ENCODE data around the gene EME2. TPM values are rescaled to one million over a fixed set of nuclear protein-coding genes. Genes with fewer than 3 reads are reported as not detected.

Gene EME2
- total RNA-seq, 1 donor from 2014 or later = 6.8 TPM

DNA sequence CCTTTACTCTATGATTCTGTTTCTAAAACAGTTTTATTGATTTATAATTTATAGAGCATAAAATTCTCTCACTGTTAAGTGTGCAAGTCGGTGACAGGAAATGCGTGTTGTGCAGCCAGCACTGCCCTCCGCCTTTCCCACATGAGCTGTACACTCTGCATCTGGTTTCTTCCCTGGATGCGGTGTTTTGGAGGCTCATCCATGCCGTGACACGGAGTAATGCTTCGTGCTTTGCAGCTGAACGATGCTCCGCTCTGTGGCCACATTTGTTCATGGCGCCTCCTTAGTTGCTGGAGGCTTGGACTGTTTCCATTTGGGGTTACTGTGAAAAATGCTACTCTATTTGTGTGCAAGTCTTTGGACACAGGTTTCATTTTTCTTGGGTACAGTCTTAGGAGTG, 28.1 kb downstream of the EME2 start:
- H3K4me3 ChIP-seq (ENCODE audit: low read depth, low read length) = no peak overlapping the region
- no peak for DNase-seq (ENCODE audit: low read depth)
- no peaks in the 10 kb centered on the region for H3K27me3 ChIP-seq (ENCODE audit: control insufficient read depth, insufficient read depth, low read length)
- no peaks in the 10 kb centered on the region for H3K36me3 ChIP-seq (ENCODE audit: control insufficient read depth, insufficient read depth, low read length)
- TF ChIP-seq, protein P1, sequence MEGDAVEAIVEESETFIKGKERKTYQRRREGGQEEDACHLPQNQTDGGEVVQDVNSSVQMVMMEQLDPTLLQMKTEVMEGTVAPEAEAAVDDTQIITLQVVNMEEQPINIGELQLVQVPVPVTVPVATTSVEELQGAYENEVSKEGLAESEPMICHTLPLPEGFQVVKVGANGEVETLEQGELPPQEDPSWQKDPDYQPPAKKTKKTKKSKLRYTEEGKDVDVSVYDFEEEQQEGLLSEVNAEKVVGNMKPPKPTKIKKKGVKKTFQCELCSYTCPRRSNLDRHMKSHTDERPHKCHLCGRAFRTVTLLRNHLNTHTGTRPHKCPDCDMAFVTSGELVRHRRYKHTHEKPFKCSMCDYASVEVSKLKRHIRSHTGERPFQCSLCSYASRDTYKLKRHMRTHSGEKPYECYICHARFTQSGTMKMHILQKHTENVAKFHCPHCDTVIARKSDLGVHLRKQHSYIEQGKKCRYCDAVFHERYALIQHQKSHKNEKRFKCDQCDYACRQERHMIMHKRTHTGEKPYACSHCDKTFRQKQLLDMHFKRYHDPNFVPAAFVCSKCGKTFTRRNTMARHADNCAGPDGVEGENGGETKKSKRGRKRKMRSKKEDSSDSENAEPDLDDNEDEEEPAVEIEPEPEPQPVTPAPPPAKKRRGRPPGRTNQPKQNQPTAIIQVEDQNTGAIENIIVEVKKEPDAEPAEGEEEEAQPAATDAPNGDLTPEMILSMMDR (IDR thresholded peaks at IDR 0.05; ENCODE audit: insufficient read depth, low read length, poor library complexity, severe bottlenecking) = no peak

DNA sequence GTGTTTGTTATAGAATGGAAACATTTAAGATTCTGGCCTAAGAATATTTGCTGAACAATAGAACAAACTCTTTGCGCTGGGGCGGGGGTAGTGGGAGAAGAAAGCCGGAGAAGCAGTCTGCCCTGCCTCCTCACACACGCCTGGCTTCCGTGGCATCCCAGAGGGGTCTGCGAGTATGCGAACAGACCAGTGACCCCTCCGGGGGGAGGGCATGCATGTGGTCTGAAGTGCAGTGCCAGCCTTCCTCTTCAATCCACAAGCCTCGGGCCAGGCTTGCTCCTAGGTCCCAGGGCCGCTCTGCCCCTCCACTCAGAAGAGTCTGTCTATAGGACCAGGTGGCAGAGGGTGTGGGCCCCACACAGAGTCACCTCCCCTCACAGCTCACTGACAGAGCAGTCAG, 35.0 kb downstream of the EME2 start:
- Histone ChIP-seq H3K4me3 (ENCODE audit: low read depth, low read length) (no peak overlapping the region), H3K36me3 (ENCODE audit: control insufficient read depth, insufficient read depth, low read length) (no peaks in the 10 kb centered on the region), H3K27me3 (ENCODE audit: control insufficient read depth, insufficient read depth, low read length) (no peaks in the 10 kb centered on the region)
- TF ChIP-seq, protein P1 (IDR thresholded peaks at IDR 0.05; ENCODE audit: insufficient read depth, low read length, poor library complexity, severe bottlenecking) = no peak
- DNase-seq (ENCODE audit: low read depth) = no peak

GRCh38 chr16:1808691-1809090, 36.1 kb downstream of the EME2 start:
- TF ChIP-seq, protein P1 (IDR thresholded peaks at IDR 0.05; ENCODE audit: insufficient read depth, low read length, poor library complexity, severe bottlenecking) = no peak
- Histone ChIP-seq H3K36me3 (ENCODE audit: control insufficient read depth, insufficient read depth, low read length) (no peaks in the 10 kb centered on the region), H3K4me3 (ENCODE audit: low read depth, low read length) (no peak overlapping the region), H3K27me3 (ENCODE audit: control insufficient read depth, insufficient read depth, low read length) (no peaks in the 10 kb centered on the region)
- DNase-seq (ENCODE audit: low read depth) = no peak

GRCh38 chr16:1809281-1809801, 36.7 kb downstream of the EME2 start:
- TF ChIP-seq, protein P1 (IDR thresholded peaks at IDR 0.05; ENCODE audit: insufficient read depth, low read length, poor library complexity, severe bottlenecking) = no peak
- H3K4me3 ChIP-seq (ENCODE audit: low read depth, low read length) = no peak overlapping the region
- no peak for DNase-seq (ENCODE audit: low read depth)
- no peaks in the 10 kb centered on the region for H3K36me3 ChIP-seq (ENCODE audit: control insufficient read depth, insufficient read depth, low read length)
- H3K27me3 ChIP-seq (ENCODE audit: control insufficient read depth, insufficient read depth, low read length) = no peaks in the 10 kb centered on the region

GRCh38 chr16:1810106-1810505, 37.5 kb downstream of the EME2 start:
- Histone ChIP-seq H3K36me3 (ENCODE audit: control insufficient read depth, insufficient read depth, low read length) (no peaks in the 10 kb centered on the region), H3K4me3 (ENCODE audit: low read depth, low read length) (no peak overlapping the region), H3K27me3 (ENCODE audit: control insufficient read depth, insufficient read depth, low read length) (no peaks in the 10 kb centered on the region)
- TF ChIP-seq, protein P1 (IDR thresholded peaks at IDR 0.05; ENCODE audit: insufficient read depth, low read length, poor library complexity, severe bottlenecking) = no peak
- no peak for DNase-seq (ENCODE audit: low read depth)

DNA sequence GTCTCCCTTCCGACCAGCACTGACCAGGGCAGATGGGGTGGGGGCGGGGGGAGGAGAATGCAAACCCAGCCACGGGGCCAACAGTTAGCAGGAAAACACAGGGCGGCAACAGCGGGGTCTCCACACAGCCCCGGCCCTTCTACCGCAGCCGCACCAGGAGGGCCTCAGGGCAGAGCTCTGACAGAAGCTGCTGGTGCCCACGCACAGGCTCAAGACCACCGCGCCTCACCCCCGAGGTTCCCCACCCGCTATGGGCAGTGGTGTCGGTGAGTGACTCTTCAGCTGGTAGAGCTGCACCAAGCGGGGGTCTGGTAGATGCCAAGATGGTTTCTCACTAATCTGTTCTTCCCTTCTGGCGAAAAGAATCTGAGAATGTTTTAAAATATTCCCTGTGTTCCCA, 37.9 kb downstream of the EME2 start:
- TF ChIP-seq, protein P1 (IDR thresholded peaks at IDR 0.05; ENCODE audit: insufficient read depth, low read length, poor library complexity, severe bottlenecking) = no peak
- Histone ChIP-seq H3K4me3 (ENCODE audit: low read depth, low read length) (no peak overlapping the region), H3K27me3 (ENCODE audit: control insufficient read depth, insufficient read depth, low read length) (no peaks in the 10 kb centered on the region)

More for the DNA sequence above, 37.9 kb downstream of the EME2 start:
- no peak for DNase-seq (ENCODE audit: low read depth)
- H3K36me3 ChIP-seq (ENCODE audit: control insufficient read depth, insufficient read depth, low read length) = no peaks in the 10 kb centered on the region

Data from kidney epithelial cell (primary cell).